GM21717 (cell line): ENCODE results near the gene ABCF1.
A peak's percentile ranks its signal among the peaks of the same experiment; 100 is the strongest.

ENCODE experiments used
- ATAC-seq: cut with Tn5 transposase; IDR thresholded peaks from one replicate; pipeline ENCODE4 v1.9.1; 2021; ENCODE audit warnings: mild to moderate bottlenecking, moderate library complexity; ENCODE audit not compliant: unreplicated experiment

Gene ABCF1

DNA sequence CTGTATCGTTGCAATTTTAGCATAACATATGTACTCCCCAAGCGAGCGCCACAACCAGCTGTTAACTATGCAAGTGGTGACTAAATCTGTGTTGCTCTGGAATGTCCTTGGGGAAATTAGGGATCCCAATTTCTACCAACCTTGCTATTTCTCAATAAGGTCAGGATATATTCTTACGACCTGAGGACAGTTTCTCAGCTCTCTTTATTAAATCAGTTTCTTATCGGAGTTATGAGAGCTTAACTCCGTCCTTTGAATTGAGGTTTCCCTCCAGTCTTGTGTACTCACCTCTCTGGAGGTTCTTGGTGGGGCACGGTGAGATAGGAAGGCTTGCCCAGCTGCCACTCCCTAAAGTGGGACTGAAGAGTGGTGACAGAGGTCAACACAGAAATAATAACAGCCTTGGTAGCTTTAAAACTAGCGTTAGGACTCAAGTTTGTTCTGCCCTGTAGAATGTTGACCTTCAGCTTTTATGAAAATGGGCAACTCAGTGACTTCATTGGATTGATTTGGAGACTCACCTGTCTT, 47.1 kb downstream of the ABCF1 start:
- no peak for ATAC-seq

DNA sequence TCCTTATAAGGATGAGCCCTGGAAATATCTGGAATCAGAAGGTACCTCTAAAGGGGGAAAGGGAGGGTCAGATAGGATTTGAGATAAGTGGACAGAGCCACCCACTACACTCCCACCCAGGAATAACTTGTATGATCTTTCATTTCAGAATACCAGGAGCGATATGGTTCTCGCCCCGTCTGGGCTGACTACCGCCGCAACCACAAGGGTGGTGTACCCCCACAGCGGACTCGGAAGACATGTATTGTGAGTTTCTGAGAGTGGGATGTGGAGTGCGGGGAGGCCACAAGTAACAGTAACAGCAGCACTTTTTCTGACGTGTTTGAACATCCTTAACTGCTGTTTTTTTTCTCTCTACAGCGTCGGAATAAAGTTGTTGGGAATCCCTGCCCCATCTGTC, 48.3 kb downstream of the ABCF1 start:
- ATAC-seq: no peak

DNA sequence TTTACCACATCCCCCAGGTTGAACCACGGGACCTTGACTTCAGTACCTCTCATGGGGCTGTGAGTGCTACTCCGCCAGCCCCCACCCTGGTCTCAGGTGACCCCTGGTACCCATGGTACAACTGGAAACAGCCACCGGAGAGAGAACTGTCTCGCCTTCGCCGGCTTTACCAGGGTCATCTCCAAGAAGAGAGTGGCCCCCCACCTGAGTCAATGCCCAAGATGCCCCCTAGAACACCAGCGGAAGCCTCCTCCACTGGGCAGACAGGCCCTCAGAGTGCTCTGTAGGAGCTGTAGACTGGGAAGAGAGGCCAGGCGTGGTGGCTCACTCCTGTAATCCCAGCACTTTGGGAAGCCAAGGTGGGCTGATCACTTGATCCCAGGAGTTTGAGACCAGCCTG, 54.3 kb downstream of the ABCF1 start:
- ATAC-seq: no peak

DNA sequence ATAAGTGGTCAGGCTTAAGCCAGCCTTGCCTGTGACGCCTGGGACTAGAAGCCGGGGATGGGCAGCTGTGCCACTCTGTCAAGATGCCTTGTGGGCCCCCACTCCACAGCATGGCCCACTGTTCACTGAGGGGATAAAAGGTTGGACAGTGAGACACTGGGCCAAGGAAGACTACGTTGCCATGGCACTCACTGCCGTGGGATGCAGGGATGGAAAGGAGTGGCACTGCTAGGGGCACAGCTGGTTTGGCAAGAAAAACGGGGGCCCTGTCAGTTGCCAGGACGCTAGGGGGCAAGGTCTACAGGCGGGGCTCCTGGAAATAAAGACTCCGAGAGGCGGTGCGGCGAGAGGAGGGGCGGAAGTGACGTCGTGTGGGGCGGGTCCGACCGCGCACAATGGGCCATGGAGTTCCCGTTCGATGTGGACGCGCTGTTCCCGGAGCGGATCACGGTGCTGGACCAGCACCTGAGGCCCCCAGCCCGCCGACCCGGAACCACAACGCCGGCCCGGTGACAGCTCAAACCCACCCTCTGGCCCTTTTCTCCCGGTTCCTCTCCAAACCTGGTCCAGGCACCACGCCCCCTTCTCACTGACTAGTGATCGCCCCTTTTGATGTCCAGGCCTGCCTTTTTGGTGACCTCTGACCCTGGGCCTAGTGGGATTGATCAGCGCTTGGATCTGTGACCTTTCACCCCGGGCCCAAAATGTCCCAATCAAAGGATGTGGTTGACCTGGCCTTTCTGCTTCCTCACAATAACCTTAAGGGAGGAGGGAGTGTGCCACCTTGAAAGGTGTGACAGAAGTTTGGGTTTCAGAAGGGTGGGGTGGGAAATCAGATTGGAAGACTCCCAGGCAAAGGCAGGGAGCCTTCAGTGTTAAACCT, 55.5 kb downstream of the ABCF1 start, which contains the start of gene ATAT1:
TSS of gene ATAT1 (plus strand) at position 391 of the 883 bp plus-strand sequence.
- peak; percentile 75 for ATAC-seq

- no peak for ATAC-seq
Measured at GRCh38 chr6:30635834-30636233, 64.6 kb downstream of the ABCF1 start.

DNA sequence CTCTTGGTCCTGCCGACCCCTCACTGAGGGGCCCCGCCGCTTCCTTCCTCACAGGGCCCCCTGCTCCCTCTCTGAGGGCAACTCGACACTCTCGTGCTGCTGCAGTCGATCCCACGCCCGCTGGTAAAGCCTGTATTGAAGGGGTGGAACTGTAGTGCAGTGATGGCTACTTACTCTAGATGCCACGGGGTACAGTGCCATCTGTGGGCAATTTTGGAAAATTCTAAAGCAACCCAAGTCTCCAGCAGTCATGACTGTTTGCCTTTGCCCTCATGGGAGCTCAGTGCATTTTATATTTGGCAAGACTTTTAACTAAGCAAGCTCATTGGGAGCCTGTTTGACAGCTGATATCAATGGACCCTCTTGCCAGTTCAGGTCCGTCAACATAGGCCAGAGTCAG, 69.2 kb downstream of the ABCF1 start:
- no peak for ATAC-seq

GRCh38 chr6:30641048-30641447, 69.8 kb downstream of the ABCF1 start:
- no peak for ATAC-seq
